HCT116 (cell line): ENCODE data around the gene DPP10. TPM values are rescaled to one million over a fixed set of nuclear protein-coding genes. Genes with fewer than 3 reads are reported as not detected.

Experiments
- ATAC-seq: fragments of 200-7000 bp; cut with Tn5 transposase; 2 replicates; pipeline ENCODE4 v1.9.1; 2020; ENCODE audit warnings: mild to moderate bottlenecking, moderate library complexity
- BruUV-seq: library from RNA; stranded (reverse); fragments of 400-500 nt; replicated peaks from 2 replicates; lab custom pipeline; 2021; lab: Mats Ljungman, UMichigan
- CTCF ChIA-PET: fragments of 300-600 bp; sonication (Branson Sonifier 250); formaldehyde crosslinking; loops from one replicate; lab custom pipeline; 2021; ENCODE audit warnings: antibody characterized with exemption; lab: Charles Lee
- POLR2A ChIA-PET: fragments of 300-600, 350-600 bp; sonication (Branson Sonifier 250); formaldehyde crosslinking; loops from one replicate; lab custom pipeline; 2021; ENCODE audit warnings: antibody characterized with exemption; lab: Charles Lee
- RAD21 ChIA-PET, 2 experiments: fragments of 300-600 bp; sonication (Branson Sonifier 250); formaldehyde crosslinking; loops; one replicate each; lab custom pipeline; 2023; ENCODE audit warnings: low total read pairs in 2 of 2; ENCODE audit not compliant: uncharacterized antibody in 2 of 2, unreplicated experiment in 2 of 2, low non-redundant PET in 1 of 2; lab: Charles Lee
- DNase-seq: peaks from one replicate; pipeline ENCODE4 v3.0.0-alpha.2; 2010; ENCODE audit warnings: low read depth, low spot score
- H2AFZ ChIP-seq: fragments of 200-600 bp; shearing (Covaris generic), sonication (generic); 2 replicates; pipeline ENCODE4 v1.6.1; 2017; ENCODE audit warnings: low read depth, mixed run types, mixed read lengths, antibody characterized with exemption, low read length; ENCODE audit not compliant: poor library complexity, severe bottlenecking
- H3K27ac ChIP-seq: 2 replicates; pipeline ENCODE4 v1.5.1; 2012; ENCODE audit warnings: low read depth, low read length
- H3K27me3 ChIP-seq: fragments of 200-600 bp; sonication (generic); 2 replicates; pipeline ENCODE4 v1.6.1; 2016; ENCODE audit warnings: mixed run types, low read length, mixed read lengths; ENCODE audit not compliant: insufficient read depth
- H3K36me3 ChIP-seq, 2 experiments: fragments of 200-500 bp in 1 of 2; fragments of 200-600 bp in 1 of 2; sonication (Bioruptor generic) in 1 of 2; sonication (generic) in 1 of 2; 2 replicates each; pipeline versions ENCODE4 v1.5.1 to v1.6.1; 2014 to 2016; ENCODE audit warnings: low read length in 2 of 2, inconsistent platforms in 1 of 2, mixed read lengths in 1 of 2, mixed run types in 1 of 2; ENCODE audit not compliant: insufficient read depth in 2 of 2, control insufficient read depth in 1 of 2
- H3K4me1 ChIP-seq, 2 experiments: fragments of 200-600 bp in 1 of 2; sonication (generic) in 1 of 2; 2 replicates each; pipeline versions ENCODE4 v1.5.1 to v1.6.1; 2012 to 2017; ENCODE audit warnings: low read length in 2 of 2, inconsistent platforms in 1 of 2, mild to moderate bottlenecking in 1 of 2, mixed read lengths in 1 of 2, mixed run types in 1 of 2, moderate library complexity in 1 of 2; ENCODE audit not compliant: insufficient read depth in 2 of 2, control insufficient read depth in 1 of 2
- H3K4me2 ChIP-seq: fragments of 200-600 bp; sonication (generic); 2 replicates; pipeline ENCODE4 v1.6.1; 2017; ENCODE audit warnings: mixed run types, low read length, mixed read lengths
- H3K4me3 ChIP-seq, 2 experiments: fragments of 200-600 bp in 1 of 2; sonication (generic) in 1 of 2; replicated peaks in 1 of 2; 2 replicates each; pipeline ENCODE4 v1.5.1; 2011 to 2016; ENCODE audit warnings: low read length in 2 of 2, control low read depth in 1 of 2, low read depth in 1 of 2, mild to moderate bottlenecking in 1 of 2, mixed read lengths in 1 of 2, mixed run types in 1 of 2
- H3K79me2 ChIP-seq: fragments of 200-600 bp; sonication (generic); 2 replicates; pipeline ENCODE4 v1.6.1; 2017; ENCODE audit warnings: mild to moderate bottlenecking, mixed run types, low read length, moderate library complexity, mixed read lengths; ENCODE audit not compliant: insufficient read depth
- H3K9ac ChIP-seq: fragments of 200-600 bp; sonication (generic); 2 replicates; pipeline ENCODE4 v1.6.1; 2016; ENCODE audit warnings: low read length, mixed read lengths
- H3K9me2 ChIP-seq: fragments of 200-600 bp; sonication (generic), shearing (Covaris generic); 2 replicates; pipeline ENCODE4 v1.6.1; 2017; ENCODE audit warnings: mixed run types, mild to moderate bottlenecking, moderate library complexity; ENCODE audit not compliant: insufficient read depth
- H3K9me3 ChIP-seq, 2 experiments: fragments of 200-500 bp in 1 of 2; fragments of 200-600 bp in 1 of 2; sonication (Bioruptor generic) in 1 of 2; sonication (generic) in 1 of 2; 2 replicates each; pipeline ENCODE4 v1.6.1; 2014 to 2017; ENCODE audit warnings: low read length in 2 of 2, mixed read lengths in 2 of 2, inconsistent platforms in 1 of 2, low read depth in 1 of 2, mild to moderate bottlenecking in 1 of 2, mixed run types in 1 of 2, moderate library complexity in 1 of 2; ENCODE audit not compliant: control insufficient read depth in 1 of 2, insufficient read depth in 1 of 2
- H4K20me1 ChIP-seq: fragments of 200-600 bp; sonication (generic), shearing (Covaris generic); 2 replicates; pipeline ENCODE4 v1.6.1; 2017; ENCODE audit warnings: mixed run types, mild to moderate bottlenecking, moderate library complexity; ENCODE audit not compliant: insufficient read depth
- CBX3 ChIP-seq: IDR thresholded peaks from 2 replicates; pipeline ENCODE4 v1.6.1; 2012; ENCODE audit warnings: low read depth
- CEBPB ChIP-seq: IDR thresholded peaks from 2 replicates; pipeline ENCODE4 v1.6.1; 2012; ENCODE audit warnings: low read depth
- EGR1 ChIP-seq: IDR thresholded peaks from 2 replicates; pipeline ENCODE4 v1.6.1; 2012; ENCODE audit warnings: low read depth
- ELF1 ChIP-seq: IDR thresholded peaks from 2 replicates; pipeline ENCODE4 v1.6.1; 2012; ENCODE audit warnings: low read depth, borderline replicate concordance
- EZH2 ChIP-seq: fragments of 200-600 bp; sonication (generic); IDR thresholded peaks from 2 replicates; pipeline ENCODE4 v1.6.1; 2017; ENCODE audit warnings: antibody characterized with exemption, mixed run types
- EZH2phosphoT487 ChIP-seq: fragments of 200-600 bp; IDR thresholded peaks from 2 replicates; pipeline ENCODE4 v1.6.1; 2018; ENCODE audit warnings: antibody characterized with exemption, borderline replicate concordance
- FOSL1 ChIP-seq: IDR thresholded peaks from 2 replicates; pipeline ENCODE4 v1.6.1; 2012; ENCODE audit warnings: low read depth
- POLR2A ChIP-seq: IDR thresholded peaks from 2 replicates; pipeline ENCODE4 v1.7.0; 2011; ENCODE audit warnings: borderline replicate concordance; ENCODE audit not compliant: insufficient read depth, insufficient read length; ENCODE audit errors: extremely low read depth
- POLR2AphosphoS5 ChIP-seq: IDR thresholded peaks from 2 replicates; pipeline ENCODE4 v1.6.1; 2011; ENCODE audit warnings: mild to moderate bottlenecking, low read depth, low read length, moderate library complexity
- RAD21 ChIP-seq: IDR thresholded peaks from 2 replicates; pipeline ENCODE4 v1.6.1; 2012; ENCODE audit warnings: low read depth, mild to moderate bottlenecking
- SIN3A ChIP-seq: IDR thresholded peaks from 2 replicates; pipeline ENCODE4 v1.6.1; 2012; ENCODE audit warnings: low read depth
- SRF ChIP-seq: IDR thresholded peaks from 2 replicates; pipeline ENCODE4 v1.6.1; 2012; ENCODE audit warnings: low read depth
- TCF7L2 ChIP-seq: IDR thresholded peaks from 2 replicates; pipeline ENCODE4 v1.7.0; 2011; ENCODE audit warnings: borderline replicate concordance, inconsistent platforms; ENCODE audit not compliant: insufficient read depth, insufficient read length; ENCODE audit errors: extremely low read depth
- YY1 ChIP-seq: IDR thresholded peaks from 2 replicates; pipeline ENCODE4 v1.6.1; 2011; ENCODE audit warnings: low read length, low read depth, moderate library complexity, mild to moderate bottlenecking; ENCODE audit not compliant: insufficient replicate concordance; ENCODE audit errors: extremely low read depth
- ZFX ChIP-seq: fragments of 450-650 bp; IDR thresholded peaks from 2 replicates; pipeline ENCODE4 v1.6.1; 2017
- ZNF274 ChIP-seq: fragments of 200-500 bp; sonication (Bioruptor generic); IDR thresholded peaks from 2 replicates; pipeline ENCODE4 v1.6.1; 2014; ENCODE audit warnings: mild to moderate bottlenecking, low read depth, low read length, inconsistent platforms
- intact Hi-C: fragments of 100-400 bp; cut with micrococcal nuclease; formaldehyde crosslinking; loops from 2 replicates; pipeline ENCODE4 v1.10.0; 2022
- total RNA-seq: library from RNA; stranded (reverse); gene quantifications from one replicate; pipeline ENCODE4 v1.2.1, GENCODE V29; 2021; ENCODE audit not compliant: unreplicated experiment
- TF ChIP-seq, protein P1 (sequence below): IDR thresholded peaks from 2 replicates; pipeline ENCODE4 v1.6.1; 2012; ENCODE audit warnings: low read depth
- TF ChIP-seq, protein P2 (sequence below): IDR thresholded peaks from 2 replicates; pipeline ENCODE4 v1.6.1; 2011; ENCODE audit warnings: mild to moderate bottlenecking, low read length, moderate library complexity; ENCODE audit not compliant: insufficient replicate concordance; ENCODE audit errors: extremely low read depth
- TF ChIP-seq, protein P3 (sequence below): IDR thresholded peaks from 2 replicates; pipeline ENCODE4 v1.6.1; 2012
- TF ChIP-seq, protein P4 (sequence below), 3 experiments: fragments of 200-600 bp in 1 of 3; sonication (generic) in 1 of 3; IDR thresholded peaks in 2 of 3; conservative IDR thresholded peaks in 1 of 3; 2 replicates each; pipeline ENCODE4 v1.5.1; 2012 to 2017; ENCODE audit warnings: low read depth in 2 of 3, low read length in 2 of 3, antibody characterized with exemption in 1 of 3, borderline replicate concordance in 1 of 3, control low read depth in 1 of 3, mild to moderate bottlenecking in 1 of 3, mixed read lengths in 1 of 3, mixed run types in 1 of 3, moderate library complexity in 1 of 3; ENCODE audit not compliant: insufficient read depth in 1 of 3

DPP10 gene
- total RNA-seq, 1 experiment from 2014 or later: not detected

DNA sequence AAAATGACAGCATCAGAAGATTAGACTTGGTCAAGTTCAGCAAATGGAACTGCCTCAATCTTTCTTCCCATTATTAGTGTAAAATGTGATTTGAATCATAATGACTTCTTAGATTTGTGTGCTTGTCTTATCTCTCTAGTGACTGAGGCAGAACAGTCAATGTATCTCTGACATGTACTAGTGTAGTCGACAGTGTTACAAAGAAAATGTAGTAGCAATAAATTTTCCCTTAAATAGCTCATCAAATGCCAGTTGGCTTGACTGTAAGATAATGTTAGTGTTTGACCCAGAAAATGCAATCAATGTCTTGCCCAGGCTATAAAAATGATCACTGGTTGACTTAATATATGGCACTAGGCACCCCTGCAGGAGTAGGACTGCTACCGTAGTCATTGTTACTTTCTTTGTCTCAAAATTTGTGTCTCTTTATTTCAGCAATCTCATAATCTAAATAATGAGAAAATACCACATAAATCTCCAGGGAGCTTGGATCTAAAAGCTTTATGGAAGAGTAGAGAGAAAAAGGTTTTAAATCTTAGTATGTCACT, 1336.7 kb downstream of the DPP10 start:
- RAD21 ChIA-PET: no interaction called here
- Histone ChIP-seq H3K9me2 (no peaks in the 10 kb centered on the region), H3K27me3 (no peaks in the 10 kb centered on the region), H3K27ac (no peak overlapping the region), H3K4me3 (no peak overlapping the region), H3K9ac (no peak overlapping the region), H2AFZ (no peak overlapping the region), H3K4me1 (no peaks in the 10 kb centered on the region), H3K9me3 (peaks cover 3 to 27% of the 10 kb centered on the region in 2 experiments; a peak in 2 of 4 replicates), H3K36me3 (no peaks in the 10 kb centered on the region), H3K4me2 (no peak overlapping the region), H4K20me1 (no peaks in the 10 kb centered on the region), H3K79me2 (no peaks in the 10 kb centered on the region)
- no TSS peak for BruUV-seq
- POLR2A ChIA-PET: no interaction called here
- CTCF ChIA-PET: no interaction called here
- intact Hi-C loops: no loop called here
- ATAC-seq: no peak
- TF ChIP-seq SRF (no peak), SIN3A (no peak), POLR2A (no peak), CBX3 (no peak), ZFX (no peak), CEBPB (no peak), YY1 (no peak), EZH2 (no peak), EZH2phosphoT487 (no peak), POLR2AphosphoS5 (no peak), ELF1 (no peak), TCF7L2 (no peak), EGR1 (no peak), ZNF274 (no peak), RAD21 (no peak), FOSL1 (no peak)
- TF ChIP-seq, protein P1, sequence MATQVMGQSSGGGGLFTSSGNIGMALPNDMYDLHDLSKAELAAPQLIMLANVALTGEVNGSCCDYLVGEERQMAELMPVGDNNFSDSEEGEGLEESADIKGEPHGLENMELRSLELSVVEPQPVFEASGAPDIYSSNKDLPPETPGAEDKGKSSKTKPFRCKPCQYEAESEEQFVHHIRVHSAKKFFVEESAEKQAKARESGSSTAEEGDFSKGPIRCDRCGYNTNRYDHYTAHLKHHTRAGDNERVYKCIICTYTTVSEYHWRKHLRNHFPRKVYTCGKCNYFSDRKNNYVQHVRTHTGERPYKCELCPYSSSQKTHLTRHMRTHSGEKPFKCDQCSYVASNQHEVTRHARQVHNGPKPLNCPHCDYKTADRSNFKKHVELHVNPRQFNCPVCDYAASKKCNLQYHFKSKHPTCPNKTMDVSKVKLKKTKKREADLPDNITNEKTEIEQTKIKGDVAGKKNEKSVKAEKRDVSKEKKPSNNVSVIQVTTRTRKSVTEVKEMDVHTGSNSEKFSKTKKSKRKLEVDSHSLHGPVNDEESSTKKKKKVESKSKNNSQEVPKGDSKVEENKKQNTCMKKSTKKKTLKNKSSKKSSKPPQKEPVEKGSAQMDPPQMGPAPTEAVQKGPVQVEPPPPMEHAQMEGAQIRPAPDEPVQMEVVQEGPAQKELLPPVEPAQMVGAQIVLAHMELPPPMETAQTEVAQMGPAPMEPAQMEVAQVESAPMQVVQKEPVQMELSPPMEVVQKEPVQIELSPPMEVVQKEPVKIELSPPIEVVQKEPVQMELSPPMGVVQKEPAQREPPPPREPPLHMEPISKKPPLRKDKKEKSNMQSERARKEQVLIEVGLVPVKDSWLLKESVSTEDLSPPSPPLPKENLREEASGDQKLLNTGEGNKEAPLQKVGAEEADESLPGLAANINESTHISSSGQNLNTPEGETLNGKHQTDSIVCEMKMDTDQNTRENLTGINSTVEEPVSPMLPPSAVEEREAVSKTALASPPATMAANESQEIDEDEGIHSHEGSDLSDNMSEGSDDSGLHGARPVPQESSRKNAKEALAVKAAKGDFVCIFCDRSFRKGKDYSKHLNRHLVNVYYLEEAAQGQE: no peak
- TF ChIP-seq, protein P2, sequence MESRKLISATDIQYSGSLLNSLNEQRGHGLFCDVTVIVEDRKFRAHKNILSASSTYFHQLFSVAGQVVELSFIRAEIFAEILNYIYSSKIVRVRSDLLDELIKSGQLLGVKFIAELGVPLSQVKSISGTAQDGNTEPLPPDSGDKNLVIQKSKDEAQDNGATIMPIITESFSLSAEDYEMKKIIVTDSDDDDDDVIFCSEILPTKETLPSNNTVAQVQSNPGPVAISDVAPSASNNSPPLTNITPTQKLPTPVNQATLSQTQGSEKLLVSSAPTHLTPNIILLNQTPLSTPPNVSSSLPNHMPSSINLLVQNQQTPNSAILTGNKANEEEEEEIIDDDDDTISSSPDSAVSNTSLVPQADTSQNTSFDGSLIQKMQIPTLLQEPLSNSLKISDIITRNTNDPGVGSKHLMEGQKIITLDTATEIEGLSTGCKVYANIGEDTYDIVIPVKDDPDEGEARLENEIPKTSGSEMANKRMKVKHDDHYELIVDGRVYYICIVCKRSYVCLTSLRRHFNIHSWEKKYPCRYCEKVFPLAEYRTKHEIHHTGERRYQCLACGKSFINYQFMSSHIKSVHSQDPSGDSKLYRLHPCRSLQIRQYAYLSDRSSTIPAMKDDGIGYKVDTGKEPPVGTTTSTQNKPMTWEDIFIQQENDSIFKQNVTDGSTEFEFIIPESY: no peak
- TF ChIP-seq, protein P3, sequence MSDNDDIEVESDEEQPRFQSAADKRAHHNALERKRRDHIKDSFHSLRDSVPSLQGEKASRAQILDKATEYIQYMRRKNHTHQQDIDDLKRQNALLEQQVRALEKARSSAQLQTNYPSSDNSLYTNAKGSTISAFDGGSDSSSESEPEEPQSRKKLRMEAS: no peak
- TF ChIP-seq, protein P4, sequence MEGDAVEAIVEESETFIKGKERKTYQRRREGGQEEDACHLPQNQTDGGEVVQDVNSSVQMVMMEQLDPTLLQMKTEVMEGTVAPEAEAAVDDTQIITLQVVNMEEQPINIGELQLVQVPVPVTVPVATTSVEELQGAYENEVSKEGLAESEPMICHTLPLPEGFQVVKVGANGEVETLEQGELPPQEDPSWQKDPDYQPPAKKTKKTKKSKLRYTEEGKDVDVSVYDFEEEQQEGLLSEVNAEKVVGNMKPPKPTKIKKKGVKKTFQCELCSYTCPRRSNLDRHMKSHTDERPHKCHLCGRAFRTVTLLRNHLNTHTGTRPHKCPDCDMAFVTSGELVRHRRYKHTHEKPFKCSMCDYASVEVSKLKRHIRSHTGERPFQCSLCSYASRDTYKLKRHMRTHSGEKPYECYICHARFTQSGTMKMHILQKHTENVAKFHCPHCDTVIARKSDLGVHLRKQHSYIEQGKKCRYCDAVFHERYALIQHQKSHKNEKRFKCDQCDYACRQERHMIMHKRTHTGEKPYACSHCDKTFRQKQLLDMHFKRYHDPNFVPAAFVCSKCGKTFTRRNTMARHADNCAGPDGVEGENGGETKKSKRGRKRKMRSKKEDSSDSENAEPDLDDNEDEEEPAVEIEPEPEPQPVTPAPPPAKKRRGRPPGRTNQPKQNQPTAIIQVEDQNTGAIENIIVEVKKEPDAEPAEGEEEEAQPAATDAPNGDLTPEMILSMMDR (IDR thresholded peaks at IDR 0.05 in 2 of 3, conservative IDR thresholded peaks at IDR 0.05 in 1 of 3; ENCODE audit: borderline replicate concordance in 1 of 3, insufficient read depth in 1 of 3, low read depth in 2 of 3, low read length in 2 of 3): no peak
- TF ChIP-seq, all 23 proteins: peak for 0
- DNase-seq: no peak
